HepG2 (cell line): Measurements from ENCODE around the gene ALDH18A1. TPM values are rescaled to one million over a fixed set of nuclear protein-coding genes. Genes with fewer than 3 reads are reported as not detected.
A peak's percentile ranks its signal among the peaks of the same experiment; 100 is the strongest.

ENCODE experiments used
- BORCS8-MEF2B ChIP-seq: sonication (generic); formaldehyde crosslinking; IDR thresholded peaks from 2 replicates; pipeline ENCODE4 v1.8.0; 2022; ENCODE audit warnings: mild to moderate bottlenecking, missing genetic modification reagents
- CREB1 ChIP-seq, 2 experiments: fragments of 450-650 bp in 1 of 2; IDR thresholded peaks; 2 replicates each; pipeline ENCODE4 v1.6.1; 2016 to 2017; ENCODE audit warnings: control low read depth in 1 of 2, mild to moderate bottlenecking in 1 of 2, missing compliant biosample characterization in 1 of 2, missing genetic modification characterization in 1 of 2
- E2F5 ChIP-seq: sonication (generic); formaldehyde crosslinking; conservative IDR thresholded peaks from 2 replicates; pipeline ENCODE4 v1.4.0; 2020; ENCODE audit warnings: missing genetic modification reagents
- LCORL ChIP-seq, 2 experiments: fragments of 450-650 bp in 1 of 2; sonication (generic) in 1 of 2; formaldehyde crosslinking in 1 of 2; IDR thresholded peaks; 2 replicates each; pipeline versions ENCODE4 v1.5.0 to v1.6.1; 2017 to 2020; ENCODE audit warnings: antibody characterized with exemption in 1 of 2, missing genetic modification reagents in 1 of 2
- MXD3 ChIP-seq: IDR thresholded peaks from 2 replicates; pipeline ENCODE4 v1.6.1; 2016; ENCODE audit warnings: mild to moderate bottlenecking, missing biosample characterization, missing genetic modification reagents
- NFKBIZ ChIP-seq: IDR thresholded peaks from 2 replicates; pipeline ENCODE4 v1.6.1; 2018; ENCODE audit warnings: missing genetic modification reagents, missing compliant biosample characterization
- PAXIP1 ChIP-seq: sonication (generic); formaldehyde crosslinking; conservative IDR thresholded peaks from 2 replicates; pipeline ENCODE4 v1.4.0; 2020; ENCODE audit warnings: mild to moderate bottlenecking, missing genetic modification reagents, moderate library complexity
- RARA ChIP-seq: IDR thresholded peaks from 2 replicates; pipeline ENCODE4 v1.6.1; 2016; ENCODE audit warnings: missing genetic modification reagents, missing compliant biosample characterization
- SP4 ChIP-seq: sonication (generic); formaldehyde crosslinking; IDR thresholded peaks from 2 replicates; pipeline ENCODE4 v1.8.1; 2023; ENCODE audit warnings: mild to moderate bottlenecking, missing genetic modification reagents
- SYNCRIP ChIP-seq: fragments of 200-400 bp; formaldehyde crosslinking; IDR thresholded peaks from 2 replicates; pipeline ENCODE4 v1.6.1; 2018; ENCODE audit warnings: mild to moderate bottlenecking, low read depth, low read length; ENCODE audit not compliant: insufficient read depth
- TMF1 ChIP-seq: sonication (generic); formaldehyde crosslinking; IDR thresholded peaks from 2 replicates; pipeline ENCODE4 v1.8.1; 2022; ENCODE audit warnings: low read depth, missing genetic modification reagents
- ZMYM2 ChIP-seq: sonication (generic); formaldehyde crosslinking; IDR thresholded peaks from 2 replicates; pipeline ENCODE4 v1.8.0; 2022; ENCODE audit warnings: mild to moderate bottlenecking, missing genetic modification reagents
- ZNF205 ChIP-seq: IDR thresholded peaks from 2 replicates; pipeline ENCODE4 v1.6.1; 2018; ENCODE audit warnings: missing biosample characterization, missing genetic modification reagents
- ZNF317 ChIP-seq: sonication (generic); formaldehyde crosslinking; IDR thresholded peaks from 2 replicates; pipeline ENCODE4 v1.5.0; 2020; ENCODE audit warnings: mild to moderate bottlenecking, missing genetic modification reagents
- ZNF333 ChIP-seq: sonication (generic); formaldehyde crosslinking; IDR thresholded peaks from 2 replicates; pipeline ENCODE4 v1.4.0; 2020; ENCODE audit warnings: mild to moderate bottlenecking, missing genetic modification reagents, borderline replicate concordance
- ZNF589 ChIP-seq: sonication (generic); formaldehyde crosslinking; conservative IDR thresholded peaks from 2 replicates; pipeline ENCODE4 v1.8.0; 2022; ENCODE audit warnings: mild to moderate bottlenecking, moderate library complexity, missing genetic modification reagents
- ZNF850 ChIP-seq: sonication (generic); formaldehyde crosslinking; conservative IDR thresholded peaks from 2 replicates; pipeline ENCODE4 v1.9.0; 2021; ENCODE audit warnings: mild to moderate bottlenecking, missing genetic modification reagents
- ZSCAN12 ChIP-seq: sonication (generic); formaldehyde crosslinking; IDR thresholded peaks from 2 replicates; pipeline ENCODE4 v1.9.0; 2021; ENCODE audit warnings: mild to moderate bottlenecking, missing genetic modification reagents
- polyA plus RNA-seq, 8 experiments: library from polyadenylated mRNA; depleted of rRNA in 3 of 8; stranded (reverse) in 7 of 8; unstranded in 1 of 8; fragments of >200 nt; fragmentation: Illumina TruSeq in 4 of 8; extraction: Trizol in 4 of 8; gene quantifications; 2 replicates each; pipeline versions ENCODE4 v1.2.1 to v1.2.3, GENCODE V29; 2011 to 2016; ENCODE audit warnings: low read depth in 4 of 8, missing spikeins in 1 of 8, mixed read lengths in 1 of 8; ENCODE audit not compliant: insufficient read depth in 1 of 8
- total RNA-seq, 5 experiments: library from RNA; depleted of rRNA; stranded (reverse); fragments of >200 nt; fragmentation: Illumina TruSeq; extraction: Trizol; gene quantifications; 2 replicates each; pipeline ENCODE4 v1.2.3, GENCODE V29; 2016; ENCODE audit warnings: low read depth in 1 of 5
- TF ChIP-seq, protein P1 (sequence below): sonication (generic); formaldehyde crosslinking; IDR thresholded peaks from 2 replicates; pipeline ENCODE4 v1.4.0; 2020; ENCODE audit warnings: missing genetic modification reagents
- TF ChIP-seq, protein P2 (sequence below): fragments of 450-650 bp; IDR thresholded peaks from 2 replicates; pipeline ENCODE4 v1.6.1; 2016
- TF ChIP-seq, protein P3 (sequence below): sonication (generic); formaldehyde crosslinking; IDR thresholded peaks from 2 replicates; pipeline ENCODE4 v1.4.0; 2020; ENCODE audit warnings: mild to moderate bottlenecking, missing genetic modification reagents

ALDH18A1 gene
- total and polyA plus RNA-seq, 2 of the 13 experiments (the other 11 are each of a cell fraction or from before 2014, with no cell fraction given): 180 to 263 TPM

- TF ChIP-seq NFKBIZ (CRISPR knock-in tag): no peak
- peak; percentile 41 for TF ChIP-seq PAXIP1 (CRISPR knock-in tag)
- peak; percentile 34; the same call in 1 of the 2 replicates for TF ChIP-seq BORCS8-MEF2B (CRISPR knock-in tag)
- TF ChIP-seq SP4 (CRISPR knock-in tag): peak; percentile 77; the same call in 1 of the 2 replicates
- no peak for TF ChIP-seq LCORL (IDR thresholded peaks at IDR 0.05)
- TF ChIP-seq LCORL (CRISPR knock-in tag; IDR thresholded peaks at IDR 0.05): peak; percentile 55
- 0 out of 2 replicates have a peak, but pooled peaks have one; percentile 35 for TF ChIP-seq TMF1
- TF ChIP-seq, protein P1, sequence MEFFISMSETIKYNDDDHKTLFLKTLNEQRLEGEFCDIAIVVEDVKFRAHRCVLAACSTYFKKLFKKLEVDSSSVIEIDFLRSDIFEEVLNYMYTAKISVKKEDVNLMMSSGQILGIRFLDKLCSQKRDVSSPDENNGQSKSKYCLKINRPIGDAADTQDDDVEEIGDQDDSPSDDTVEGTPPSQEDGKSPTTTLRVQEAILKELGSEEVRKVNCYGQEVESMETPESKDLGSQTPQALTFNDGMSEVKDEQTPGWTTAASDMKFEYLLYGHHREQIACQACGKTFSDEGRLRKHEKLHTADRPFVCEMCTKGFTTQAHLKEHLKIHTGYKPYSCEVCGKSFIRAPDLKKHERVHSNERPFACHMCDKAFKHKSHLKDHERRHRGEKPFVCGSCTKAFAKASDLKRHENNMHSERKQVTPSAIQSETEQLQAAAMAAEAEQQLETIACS (CRISPR knock-in tag): peak; percentile 53
- no peak for TF ChIP-seq ZNF205
- peak; percentile 42; the same call in 1 of the 2 replicates for TF ChIP-seq MXD3
- peak; percentile 10; the same call in 1 of the 2 replicates for TF ChIP-seq CREB1 (IDR thresholded peaks at IDR 0.05)
- TF ChIP-seq CREB1 (CRISPR knock-in tag; IDR thresholded peaks at IDR 0.05): no peak
- peak; percentile 28; the same call in 1 of the 2 replicates for TF ChIP-seq E2F5
- peak; percentile 14; the same call in 1 of the 2 replicates for TF ChIP-seq RARA (CRISPR knock-in tag)
- TF ChIP-seq, protein P2, sequence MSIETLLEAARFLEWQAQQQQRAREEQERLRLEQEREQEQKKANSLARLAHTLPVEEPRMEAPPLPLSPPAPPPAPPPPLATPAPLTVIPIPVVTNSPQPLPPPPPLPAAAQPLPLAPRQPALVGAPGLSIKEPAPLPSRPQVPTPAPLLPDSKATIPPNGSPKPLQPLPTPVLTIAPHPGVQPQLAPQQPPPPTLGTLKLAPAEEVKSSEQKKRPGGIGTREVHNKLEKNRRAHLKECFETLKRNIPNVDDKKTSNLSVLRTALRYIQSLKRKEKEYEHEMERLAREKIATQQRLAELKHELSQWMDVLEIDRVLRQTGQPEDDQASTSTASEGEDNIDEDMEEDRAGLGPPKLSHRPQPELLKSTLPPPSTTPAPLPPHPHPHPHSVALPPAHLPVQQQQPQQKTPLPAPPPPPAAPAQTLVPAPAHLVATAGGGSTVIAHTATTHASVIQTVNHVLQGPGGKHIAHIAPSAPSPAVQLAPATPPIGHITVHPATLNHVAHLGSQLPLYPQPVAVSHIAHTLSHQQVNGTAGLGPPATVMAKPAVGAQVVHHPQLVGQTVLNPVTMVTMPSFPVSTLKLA: peak; percentile 53
- no peak for TF ChIP-seq ZNF589 (CRISPR knock-in tag)
- TF ChIP-seq, protein P3, sequence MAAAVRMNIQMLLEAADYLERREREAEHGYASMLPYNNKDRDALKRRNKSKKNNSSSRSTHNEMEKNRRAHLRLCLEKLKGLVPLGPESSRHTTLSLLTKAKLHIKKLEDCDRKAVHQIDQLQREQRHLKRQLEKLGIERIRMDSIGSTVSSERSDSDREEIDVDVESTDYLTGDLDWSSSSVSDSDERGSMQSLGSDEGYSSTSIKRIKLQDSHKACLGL (CRISPR knock-in tag): peak; percentile 76
- TF ChIP-seq ZSCAN12 (CRISPR knock-in tag): no peak
- TF ChIP-seq ZNF850 (CRISPR knock-in tag): no peak
- TF ChIP-seq ZNF333 (CRISPR knock-in tag): no peak
- TF ChIP-seq ZNF317: 0 out of 2 replicates have a peak, but pooled peaks have one; percentile 32
- TF ChIP-seq ZMYM2 (CRISPR knock-in tag): peak; percentile 83; the same call in 1 of the 2 replicates
- no peak for TF ChIP-seq SYNCRIP
Observed at GRCh38 chr10:95561177-95561863, 95.2 kb downstream of the ALDH18A1 start, which contains the start of gene SORBS1 (continued).
